ENCODE results near the gene KCNJ11.

- no peak for TF ChIP-seq EZH2 (IDR thresholded peaks at IDR 0.05)
- no peak for TF ChIP-seq CTCF (IDR thresholded peaks at IDR 0.05)
Observed at GRCh38 chr11:17437366-17437765, 48.9 kb upstream of the KCNJ11 start.

All from neural progenitor cell (in vitro differentiated cells).